Peyer's patch (tissue), 4 donors: ENCODE results near the gene DENND2A. TPM values are rescaled to one million over a fixed set of nuclear protein-coding genes. Genes with fewer than 3 reads are reported as not detected.
"Not testable (repeated sequence)": the region's sequence is repeated elsewhere in the genome, so short reads cannot be mapped to it uniquely, and the experiment has no call there.

Experiments
- DNase-seq, 3 donors: peaks; one replicate each; pipeline ENCODE4 v3.0.0-alpha.2; 2017 to 2019
- H3K27ac ChIP-seq, 4 donors: fragments of 200-600 bp; sonication (generic); one replicate each; pipeline ENCODE4 v1.5.1; 2016 to 2019
- H3K27me3 ChIP-seq, 2 donors: fragments of 200-600 bp; sonication (generic); one replicate each; pipeline ENCODE4 v1.5.1; 2019
- H3K36me3 ChIP-seq, 3 donors: fragments of 200-600 bp; sonication (generic); one replicate each; pipeline ENCODE4 v1.5.1; 2016 to 2019
- H3K4me1 ChIP-seq, 4 donors: fragments of 200-600 bp; sonication (generic); one replicate each; pipeline ENCODE4 v1.5.1; 2016 to 2019
- H3K4me3 ChIP-seq, 4 donors: fragments of 200-600 bp; sonication (generic); 1 replicate in 3 of 4; 2 replicates in 1 of 4; pipeline ENCODE4 v1.5.1; 2016 to 2019; ENCODE audit warnings: mild to moderate bottlenecking in 1 of 4
- H3K9me3 ChIP-seq, 4 donors: fragments of 200-600 bp; sonication (generic); one replicate each; pipeline ENCODE4 v1.5.1; 2016 to 2019; ENCODE audit warnings: mild to moderate bottlenecking in 1 of 4
- CTCF ChIP-seq, 6 experiments: fragments of 450-650 bp in 4 of 6; fragments of 200-600 bp in 2 of 6; sonication (generic) in 1 of 6; IDR thresholded peaks; one replicate each; pipeline ENCODE4 v1.5.1; 2017 to 2019; ENCODE audit warnings: antibody characterized with exemption in 6 of 6, mild to moderate bottlenecking in 3 of 6, moderate library complexity in 1 of 6
- POLR2A ChIP-seq, 2 donors: fragments of 450-650 bp; IDR thresholded peaks; one replicate each; pipeline ENCODE4 v1.5.1; 2017; ENCODE audit warnings: antibody characterized with exemption in 2 of 2, mild to moderate bottlenecking in 2 of 2, moderate library complexity in 2 of 2
- total RNA-seq, 4 donors: library from RNA; depleted of rRNA; stranded (reverse); fragments of >200 nt; gene quantifications; one replicate each; pipeline ENCODE4 v1.1.0, GENCODE V29; 2016

DENND2A gene
- total RNA-seq, 4 donors from 2014 or later: 1.6 to 44.6 (median 8.3) TPM

- Histone ChIP-seq H3K27ac (no peak overlapping the region), H3K4me1 (no peaks in the 10 kb centered on the region), H3K9me3 (no peaks in the 10 kb centered on the region), H3K36me3 (no peaks in the 10 kb centered on the region), H3K4me3 (no peak overlapping the region), H3K27me3 (no peaks in the 10 kb centered on the region)
- no peak for DNase-seq
- TF ChIP-seq CTCF (IDR thresholded peaks at IDR 0.05): no peak
- TF ChIP-seq POLR2A (IDR thresholded peaks at IDR 0.05): no peak
These were observed 107.2 kb downstream of the DENND2A start for GRCh38 chr7:140533394-140533872.

DNA sequence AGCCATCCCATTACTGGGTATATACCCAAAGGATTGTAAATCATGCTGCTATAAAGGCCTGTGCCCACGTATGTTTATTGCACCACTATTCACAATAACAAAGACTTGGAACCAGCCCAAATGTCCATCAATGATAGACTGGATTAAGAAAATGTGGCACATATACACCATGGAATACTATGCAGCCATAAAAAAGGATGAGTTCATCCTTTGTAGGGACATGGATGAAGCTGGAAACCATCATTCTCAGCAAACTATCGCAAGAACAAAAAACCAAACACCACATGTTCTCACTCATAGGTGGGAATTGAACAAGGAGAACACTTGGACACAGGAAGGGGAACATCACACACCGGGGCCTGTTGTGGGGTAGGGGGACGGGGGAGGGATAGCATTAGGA, 111.2 kb downstream of the DENND2A start:
- not testable (repeated sequence) for H3K4me3 ChIP-seq, H3K27ac ChIP-seq, H3K9me3 ChIP-seq, H3K36me3 ChIP-seq, DNase-seq, H3K27me3 ChIP-seq
- peaks cover 0 to 12% (median 0%) of the 10 kb centered on the region in 4 donors for H3K4me1 ChIP-seq

DNA sequence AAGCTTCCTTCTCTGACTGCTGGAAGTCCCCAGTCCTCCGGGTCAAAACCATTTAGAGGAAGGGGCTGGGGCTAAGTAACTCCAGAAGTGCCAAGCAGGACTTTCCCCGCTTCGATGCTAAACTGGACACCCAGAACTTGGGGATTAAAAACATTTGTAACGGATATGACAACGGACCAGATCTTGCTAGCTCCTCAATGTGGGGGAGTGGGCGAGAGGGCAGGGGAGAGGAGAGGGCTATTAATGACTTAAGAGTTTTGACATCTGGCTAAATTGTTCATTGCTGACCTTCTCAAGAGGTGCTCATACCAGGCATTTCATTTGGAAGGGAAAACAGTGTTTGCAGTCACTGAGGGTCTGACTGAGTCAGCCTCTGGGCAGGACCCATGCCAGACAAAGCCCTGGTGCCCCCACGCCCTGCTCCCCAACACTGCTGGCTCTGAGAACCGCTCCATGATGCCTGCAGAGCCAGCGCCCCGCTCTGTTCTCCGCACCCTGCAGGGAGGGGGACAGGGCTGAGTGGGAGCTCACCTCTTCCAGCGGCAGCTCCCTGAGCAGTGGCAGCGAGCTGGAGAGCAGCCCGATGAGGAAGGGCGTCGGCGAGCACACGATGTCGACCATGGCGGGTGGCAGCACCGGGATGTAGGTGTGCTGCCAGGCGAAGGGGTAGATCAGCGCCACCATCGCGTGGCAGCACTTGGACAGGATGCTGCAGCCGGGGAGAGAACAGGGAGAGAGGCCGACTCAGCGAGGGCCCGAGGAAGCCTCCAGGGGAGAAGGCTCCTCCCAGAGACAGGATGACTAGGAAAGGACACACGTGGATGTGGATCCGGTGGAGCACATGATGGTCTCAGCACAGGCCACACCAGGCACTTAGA, 113.6 kb downstream of the DENND2A start:
- Histone ChIP-seq H3K4me1 (peaks cover 0 to 12% (median 0%) of the 10 kb centered on the region in 4 donors), H3K4me3 (no peak overlapping the region), H3K9me3 (no peaks in the 10 kb centered on the region), H3K27ac (no peak overlapping the region), H3K36me3 (no peaks in the 10 kb centered on the region), H3K27me3 (no peaks in the 10 kb centered on the region)
- no peak for DNase-seq
- TF ChIP-seq POLR2A (IDR thresholded peaks at IDR 0.05) (no peak), CTCF (IDR thresholded peaks at IDR 0.05) (no peak)

GRCh38 chr7:140526214-140526613, 114.4 kb downstream of the DENND2A start:
- Histone ChIP-seq H3K27me3 (no peaks in the 10 kb centered on the region), H3K4me1 (peaks cover 0 to 12% (median 0%) of the 10 kb centered on the region in 4 donors), H3K9me3 (no peaks in the 10 kb centered on the region), H3K36me3 (no peaks in the 10 kb centered on the region), H3K27ac (no peak overlapping the region), H3K4me3 (no peak overlapping the region)
- no peak for DNase-seq
- TF ChIP-seq CTCF (IDR thresholded peaks at IDR 0.05) (no peak), POLR2A (IDR thresholded peaks at IDR 0.05) (no peak)

DNA sequence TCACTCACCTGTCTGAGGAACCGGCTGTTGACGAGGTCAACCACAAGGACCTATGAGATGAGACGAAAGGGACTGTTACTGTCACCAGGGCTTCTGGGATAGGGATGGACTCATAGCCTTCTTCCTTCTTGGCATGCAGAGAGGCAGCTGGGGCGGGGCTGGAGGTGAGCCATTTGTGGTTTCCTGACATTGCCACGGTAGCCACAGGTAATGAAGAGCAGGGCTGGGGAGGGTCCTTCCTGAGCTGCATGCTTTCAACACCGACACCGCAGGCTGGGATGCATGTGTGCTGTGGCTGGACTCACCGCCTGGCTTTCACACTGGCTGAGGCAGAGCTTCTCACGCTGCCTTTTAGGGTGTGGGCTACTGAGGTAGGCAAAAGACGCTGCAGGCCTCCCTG, 114.9 kb downstream of the DENND2A start:
- no peaks in the 10 kb centered on the region for H3K9me3 ChIP-seq
- no peak overlapping the region for H3K27ac ChIP-seq
- peak in 2 of 3 donors; percentile 56 to 66 for DNase-seq
- H3K36me3 ChIP-seq: no peaks in the 10 kb centered on the region
- no peak overlapping the region for H3K4me3 ChIP-seq
- H3K4me1 ChIP-seq: peaks cover 0 to 12% (median 0%) of the 10 kb centered on the region in 4 donors
- H3K27me3 ChIP-seq: no peaks in the 10 kb centered on the region
- TF ChIP-seq POLR2A (IDR thresholded peaks at IDR 0.05) (no peak), CTCF (IDR thresholded peaks at IDR 0.05) (no peak)

- no peak overlapping the region for H3K27ac ChIP-seq
- H3K4me3 ChIP-seq: no peak overlapping the region
These were observed 119.2 kb downstream of the DENND2A start for GRCh38 chr7:140521421-140521820.

More at GRCh38 chr7:140521421-140521820, 119.2 kb downstream of the DENND2A start:
- Histone ChIP-seq H3K36me3 (no peaks in the 10 kb centered on the region), H3K9me3 (no peaks in the 10 kb centered on the region), H3K27me3 (no peaks in the 10 kb centered on the region), H3K4me1 (peaks cover 0 to 31% (median 2%) of the 10 kb centered on the region in 4 donors)
- no peak for DNase-seq
- no peak for TF ChIP-seq CTCF (IDR thresholded peaks at IDR 0.05)
- no peak for TF ChIP-seq POLR2A (IDR thresholded peaks at IDR 0.05)
